ENCODE data around the gene ZNF783.
"Not testable (repeated sequence)": the region's sequence is repeated elsewhere in the genome, so short reads cannot be mapped to it uniquely, and the experiment has no call there.

GRCh38 chr7:149321125-149321905 lies 59.3 kb downstream of the ZNF783 start:
- not testable (repeated sequence) for TF ChIP-seq SP1 (IDR thresholded peaks at IDR 0.05); ARNT (IDR thresholded peaks at IDR 0.05); SUZ12 (IDR thresholded peaks at IDR 0.05); ZNF384 (IDR thresholded peaks at IDR 0.05); FOXM1 (IDR thresholded peaks at IDR 0.05; ENCODE audit: borderline replicate concordance); FOXA1 (IDR thresholded peaks at IDR 0.05); TARDBP (IDR thresholded peaks at IDR 0.05); FOXK2 (IDR thresholded peaks at IDR 0.05); PKNOX1 (IDR thresholded peaks at IDR 0.05); BHLHE40 (IDR thresholded peaks at IDR 0.05; ENCODE audit: borderline replicate concordance)

Measured in HEK293T (cell line).